GM21447 (cell line): ENCODE measurements around the gene TPK1.
A peak's percentile ranks its signal among the peaks of the same experiment; 100 is the strongest.
"Not testable (repeated sequence)": the region's sequence is repeated elsewhere in the genome, so short reads cannot be mapped to it uniquely, and the experiment has no call there.

ENCODE experiments used
- ATAC-seq: cut with Tn5 transposase; IDR thresholded peaks from one replicate; pipeline ENCODE4 v1.9.1; 2021; ENCODE audit not compliant: unreplicated experiment

Gene TPK1

DNA sequence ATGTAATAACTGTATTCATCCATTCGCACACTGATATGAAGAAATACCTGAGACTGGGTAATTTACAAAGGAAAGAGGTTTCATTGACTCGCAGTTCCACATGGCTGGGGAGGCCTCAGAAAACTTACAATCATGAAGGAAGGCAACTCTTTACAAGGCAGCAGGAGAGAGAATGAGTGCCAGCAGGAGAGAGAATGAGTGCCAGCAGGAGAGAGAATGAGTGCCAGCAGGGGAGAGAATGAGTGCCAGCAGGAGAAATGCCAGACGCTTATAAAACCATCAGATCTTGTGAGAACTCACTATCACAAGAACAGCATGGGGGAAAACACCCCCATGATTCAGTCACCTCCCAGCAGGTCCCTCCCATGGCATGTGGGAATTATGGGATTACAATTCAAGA, 58.0 kb downstream of the TPK1 start:
- not testable (repeated sequence) for ATAC-seq

DNA sequence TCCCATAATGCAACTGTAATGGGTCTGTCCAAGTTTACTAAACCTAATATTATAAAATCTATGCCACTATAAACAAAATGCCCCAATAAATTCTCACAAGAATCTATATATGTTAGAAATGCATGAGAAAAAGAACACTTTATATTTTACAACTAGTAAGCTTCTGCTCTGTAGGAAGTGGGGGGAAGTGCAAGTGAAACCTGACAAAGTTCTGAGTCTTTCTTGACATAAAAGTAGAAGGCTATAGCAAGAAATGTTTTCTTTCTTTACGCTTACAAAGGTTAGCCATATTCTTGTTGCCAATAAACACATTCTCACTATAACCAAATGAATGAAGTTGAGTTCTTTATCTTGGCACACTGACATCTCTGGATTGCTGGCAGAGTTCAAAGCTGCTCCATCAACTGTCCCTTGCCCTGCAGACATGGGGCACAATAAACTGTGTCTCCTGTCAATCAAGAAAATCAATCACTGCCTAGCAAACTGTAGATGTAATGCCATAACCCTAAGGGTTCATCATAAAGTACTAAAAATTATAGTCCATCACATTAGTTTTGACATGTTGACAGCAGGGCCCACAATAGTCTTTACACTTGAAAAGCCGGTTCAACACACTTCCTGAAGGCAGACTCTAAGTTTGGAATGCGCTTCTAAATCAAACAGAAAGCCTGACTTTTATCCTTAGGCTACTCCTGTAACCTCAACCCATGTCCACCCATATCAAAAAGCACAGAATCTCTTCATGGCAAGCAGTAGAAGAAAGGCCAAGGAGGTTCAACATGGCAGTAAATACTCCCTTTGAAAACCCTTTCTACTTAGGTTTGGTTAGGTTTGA, 58.6 kb downstream of the TPK1 start:
- ATAC-seq: no peak

DNA sequence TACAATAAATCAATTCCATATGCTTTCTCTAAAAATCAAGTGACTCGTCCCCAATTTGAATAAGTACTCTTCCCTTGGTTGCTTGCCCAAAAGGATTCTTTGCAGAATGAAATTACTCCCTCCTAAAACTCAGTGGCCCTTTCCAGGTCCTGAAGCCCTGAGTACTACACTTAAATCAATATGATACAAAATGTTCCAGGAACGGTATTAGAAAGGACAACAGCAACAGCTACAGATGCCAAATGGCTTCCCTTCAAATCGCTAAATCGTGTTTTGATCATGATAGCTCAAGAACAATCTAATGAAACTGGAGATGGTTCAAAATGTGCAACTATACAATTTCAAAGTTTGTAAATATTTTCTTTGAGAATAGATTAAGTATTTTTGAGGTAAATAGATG, 59.4 kb downstream of the TPK1 start:
- no peak for ATAC-seq

DNA sequence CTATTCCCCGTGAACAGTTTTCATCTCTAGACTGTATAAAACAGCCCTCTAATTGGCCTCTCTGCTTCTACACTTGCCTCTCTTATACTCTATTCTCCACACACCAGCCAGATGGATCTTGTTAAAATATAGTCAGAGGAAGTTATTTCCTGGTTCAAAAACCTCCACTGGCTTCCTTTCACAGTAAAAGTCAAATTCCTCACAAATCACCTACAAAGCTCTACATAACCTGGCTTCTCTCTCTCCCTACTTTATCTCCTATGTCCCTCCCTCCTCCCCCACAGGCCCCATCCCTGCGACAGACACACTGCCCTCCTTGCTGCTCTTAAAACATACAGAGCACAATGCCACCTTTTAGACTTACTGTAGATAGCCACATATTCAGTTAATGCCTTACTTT, 60.1 kb downstream of the TPK1 start:
- no peak for ATAC-seq

DNA sequence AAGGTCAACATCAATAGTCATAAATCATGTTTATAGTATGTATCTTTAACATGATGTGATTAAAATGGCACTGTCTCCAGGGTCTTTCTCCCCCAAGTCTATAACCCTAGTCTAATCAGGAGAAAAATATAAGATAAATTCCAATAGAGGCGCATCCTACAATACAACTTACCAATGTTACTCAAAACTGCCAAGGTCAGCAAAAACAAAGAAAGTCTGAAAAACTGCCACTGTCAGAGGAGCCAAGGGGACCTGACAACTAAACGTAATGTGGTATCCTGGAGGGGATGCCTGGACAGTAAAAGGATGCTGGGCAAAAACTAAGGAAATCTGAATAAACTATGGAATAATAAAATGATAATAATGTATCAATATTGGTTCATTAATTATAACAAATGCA, 63.9 kb downstream of the TPK1 start:
- ATAC-seq: no peak

DNA sequence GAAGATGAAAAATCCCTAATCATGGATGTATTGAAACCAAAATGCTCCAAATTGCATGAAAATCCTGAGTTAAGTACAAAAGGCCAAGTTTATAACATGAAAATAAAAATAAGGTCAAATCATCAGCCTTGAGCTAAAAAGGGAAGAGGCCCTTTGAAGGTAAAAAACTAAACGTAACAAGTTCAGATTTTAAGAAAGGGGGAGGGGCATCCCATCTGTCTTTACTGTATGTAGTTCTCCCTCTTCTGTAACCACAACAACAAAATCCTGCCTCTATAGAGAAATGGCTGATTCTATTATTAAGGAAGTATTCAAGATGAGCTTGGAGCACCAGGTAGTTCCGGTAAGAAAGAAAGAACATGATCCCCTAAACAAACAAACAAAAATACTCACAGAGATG, 64.7 kb downstream of the TPK1 start:
- ATAC-seq: no peak

DNA sequence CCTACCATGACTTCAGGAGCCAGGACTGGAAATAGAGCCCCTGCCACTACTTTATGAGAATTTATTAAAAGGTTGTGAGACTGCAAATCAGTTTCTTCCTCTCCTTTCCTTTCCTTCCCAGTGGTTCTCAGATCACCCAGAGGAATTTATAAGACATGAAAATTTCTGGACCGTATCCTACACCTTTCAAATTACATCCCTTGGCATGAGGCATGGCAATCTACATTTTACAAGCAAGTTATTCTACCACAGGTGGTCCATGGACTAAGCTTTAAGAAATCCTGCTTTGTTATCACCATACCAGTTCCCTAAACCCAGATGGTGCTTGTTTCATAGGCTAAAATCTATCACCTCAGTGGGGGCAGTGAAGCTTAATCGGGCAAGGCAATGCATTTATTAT, 66.5 kb downstream of the TPK1 start:
- ATAC-seq: no peak

DNA sequence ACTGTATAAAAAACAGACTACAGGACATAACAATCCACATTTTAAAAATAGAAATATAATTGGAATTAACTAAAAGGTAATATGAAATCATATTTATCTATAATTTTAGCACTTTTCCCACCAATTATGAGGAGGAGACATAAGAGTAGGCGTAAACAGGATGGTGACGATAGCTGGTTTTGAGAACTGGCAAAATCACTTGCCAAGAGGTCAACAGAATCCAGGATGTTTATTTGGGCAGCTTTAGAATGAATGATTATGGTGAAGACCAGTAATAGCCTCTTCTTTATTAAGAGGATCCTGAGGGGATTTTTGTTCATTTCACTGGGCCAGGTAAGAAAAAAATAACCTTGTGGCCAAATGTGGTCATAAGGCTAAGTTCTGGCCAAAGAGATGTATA, 67.2 kb downstream of the TPK1 start:
- no peak for ATAC-seq

DNA sequence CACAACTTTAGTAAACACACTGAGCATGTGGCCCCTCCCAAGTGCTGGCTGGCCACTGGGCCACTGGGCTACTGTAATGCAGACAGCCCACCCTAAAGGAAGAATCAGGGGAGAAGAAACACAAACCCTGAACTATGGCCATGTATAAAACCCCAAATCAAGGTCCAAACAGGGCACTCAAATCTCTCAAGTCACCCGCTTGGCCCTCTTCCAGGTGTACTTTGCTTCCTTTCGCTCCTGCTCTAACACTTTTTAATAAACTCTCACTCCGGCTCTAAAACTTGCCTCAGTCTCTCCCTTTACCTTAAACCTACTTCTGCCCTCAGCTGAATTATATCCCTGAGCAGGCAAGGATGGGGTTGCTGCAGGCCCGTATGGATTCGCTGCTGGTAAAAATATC, 72.6 kb downstream of the TPK1 start:
- ATAC-seq: no peak

DNA sequence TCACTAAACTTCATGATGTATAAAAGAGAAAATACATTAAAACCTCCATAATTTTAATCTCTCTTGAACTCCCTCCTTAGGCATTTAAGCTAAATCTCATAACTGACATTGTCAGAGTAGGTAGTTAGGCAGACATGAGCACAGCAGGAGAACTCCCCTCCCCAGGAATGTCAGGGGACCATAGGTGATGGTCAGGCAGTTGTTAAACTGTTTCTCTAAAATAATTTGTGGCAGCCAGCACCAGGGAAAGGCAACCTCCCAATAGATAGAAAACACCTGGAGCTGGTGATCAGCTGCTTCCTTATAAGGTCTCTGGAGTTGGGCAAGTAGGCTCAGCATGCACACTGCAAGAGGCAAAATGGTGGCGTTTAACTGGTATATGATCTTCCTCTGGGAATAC, 73.0 kb downstream of the TPK1 start:
- ATAC-seq: no peak

DNA sequence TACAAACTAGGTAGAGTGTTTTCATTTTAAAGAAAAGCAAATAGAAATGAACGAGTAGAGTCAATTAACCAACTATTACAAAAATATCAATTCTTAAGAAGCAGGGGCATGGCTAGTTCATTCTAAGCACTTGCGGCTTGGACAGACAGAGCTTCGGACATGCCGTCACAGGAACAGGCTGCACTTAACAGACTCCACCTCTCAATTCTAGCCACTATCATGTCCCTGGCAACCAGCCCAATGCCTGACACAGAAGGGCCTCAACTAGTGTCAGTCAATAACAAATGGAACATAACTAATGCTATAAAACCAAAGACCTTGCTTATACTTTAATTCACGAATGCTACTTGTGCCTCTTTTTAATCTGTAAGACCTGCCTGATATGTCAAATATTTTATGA, 74.4 kb downstream of the TPK1 start:
- ATAC-seq: no peak

DNA sequence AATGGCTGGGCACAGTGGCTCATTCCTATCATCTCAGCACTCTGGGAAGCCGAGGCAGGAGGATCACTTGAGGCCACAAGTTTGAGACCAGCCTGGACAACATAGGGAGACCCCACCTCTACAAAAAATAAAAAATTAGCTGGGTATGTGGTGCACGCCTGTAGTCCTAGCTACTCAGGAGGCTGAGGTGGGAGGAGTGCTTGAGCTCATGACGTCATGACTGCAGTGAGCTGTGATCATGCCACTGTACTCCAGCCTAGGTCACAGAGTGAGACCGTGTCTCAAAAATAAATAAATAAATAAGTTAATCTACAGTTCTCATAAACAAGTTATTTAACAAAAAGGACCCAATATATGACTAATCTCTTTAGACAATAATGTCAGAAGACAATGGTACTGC, 76.2 kb downstream of the TPK1 start:
- no peak for ATAC-seq

DNA sequence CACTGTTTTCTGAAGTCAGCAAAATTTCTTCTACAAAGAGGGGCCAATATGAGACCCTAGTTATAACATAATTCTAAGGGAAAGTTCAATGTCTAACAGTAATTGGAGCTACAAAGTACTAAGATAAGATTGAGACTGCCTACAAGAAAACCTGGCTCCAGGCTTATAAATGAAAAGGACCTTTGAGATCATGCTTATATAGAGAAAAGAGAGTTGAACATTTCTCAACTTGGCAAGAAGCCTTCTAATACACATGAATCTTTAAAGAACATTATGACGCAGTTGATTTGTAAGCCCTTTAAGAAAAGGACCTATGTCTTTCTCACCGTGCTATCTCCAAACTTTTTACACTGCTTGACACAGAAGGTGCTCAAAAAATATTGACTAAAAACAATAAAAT, 87.9 kb downstream of the TPK1 start:
- no peak for ATAC-seq

DNA sequence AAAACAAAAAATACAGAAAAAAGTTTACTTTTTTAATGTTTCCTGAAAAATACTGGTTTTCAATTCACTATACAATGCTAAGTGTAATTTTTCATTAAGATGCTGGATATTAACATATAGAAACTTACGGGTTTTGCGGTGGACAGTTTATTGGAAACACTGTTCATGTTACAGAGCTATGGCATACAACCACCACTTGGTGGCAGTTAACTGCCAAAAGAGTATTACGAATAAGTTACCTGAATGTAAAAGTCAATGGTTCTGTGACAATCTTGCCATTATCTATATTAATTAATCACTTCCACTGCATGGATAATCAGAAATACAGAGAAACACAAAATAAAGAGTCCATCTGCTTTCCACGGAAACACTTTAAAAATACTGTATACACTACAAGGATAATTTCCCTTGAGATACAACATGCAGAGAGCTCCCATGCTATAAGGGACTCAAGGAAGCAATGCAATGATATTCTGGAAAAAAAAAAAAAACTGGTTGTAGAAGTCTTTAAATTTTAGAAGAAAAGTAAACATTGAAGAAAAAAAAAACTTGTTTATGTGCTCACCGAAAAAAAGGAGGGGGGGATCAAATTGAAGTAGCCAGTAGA, 97.0 kb downstream of the TPK1 start:
- ATAC-seq: peak; percentile 96

DNA sequence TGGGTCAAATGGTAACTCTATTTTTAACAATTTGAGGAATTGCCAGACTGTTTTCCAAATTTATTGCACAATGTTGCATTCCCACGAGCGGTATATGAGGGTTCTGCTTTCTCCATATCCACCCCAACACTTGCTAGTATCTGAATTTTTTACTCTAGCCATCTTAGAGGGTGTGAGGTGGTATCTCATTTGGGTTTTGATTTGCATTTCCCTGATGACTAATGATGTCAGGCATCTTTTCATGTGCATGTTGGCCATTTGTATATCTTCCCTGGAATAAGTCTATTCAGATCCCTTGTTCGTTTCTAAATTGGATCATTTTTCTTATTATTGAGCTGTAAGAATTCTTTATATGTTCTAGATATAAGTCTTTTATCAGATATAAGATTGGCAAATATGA, 97.7 kb downstream of the TPK1 start:
- no peak for ATAC-seq

DNA sequence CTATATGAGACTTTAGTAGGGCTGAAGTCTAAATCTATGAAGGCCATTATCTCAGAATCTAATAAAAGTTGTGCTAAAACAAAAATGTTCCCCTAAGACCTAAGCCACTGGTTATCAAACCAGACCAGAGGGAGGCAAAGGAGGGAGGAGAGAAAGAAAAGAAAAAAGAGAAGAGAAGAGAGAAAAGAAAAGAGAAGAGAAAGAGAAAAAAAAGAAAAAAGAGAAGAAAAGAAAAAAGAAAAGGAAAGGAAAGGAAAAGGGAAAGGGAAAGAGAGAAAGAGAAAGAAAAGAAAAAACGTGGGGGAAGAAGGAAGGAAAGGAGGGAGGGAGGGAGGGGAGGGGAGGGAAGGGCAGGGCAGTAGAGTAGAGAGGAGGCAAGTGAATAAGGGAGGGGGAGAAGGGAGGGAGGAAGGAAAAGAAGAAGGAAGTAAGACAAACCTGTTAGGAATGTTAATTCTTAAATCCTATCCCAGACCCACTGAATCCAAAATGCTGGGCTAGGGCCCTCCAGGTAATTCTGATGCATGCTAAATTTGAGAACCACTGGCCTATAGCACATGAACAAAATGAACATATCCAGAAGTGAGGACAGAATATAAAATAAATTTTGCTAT, 98.9 kb downstream of the TPK1 start:
- ATAC-seq: no peak

DNA sequence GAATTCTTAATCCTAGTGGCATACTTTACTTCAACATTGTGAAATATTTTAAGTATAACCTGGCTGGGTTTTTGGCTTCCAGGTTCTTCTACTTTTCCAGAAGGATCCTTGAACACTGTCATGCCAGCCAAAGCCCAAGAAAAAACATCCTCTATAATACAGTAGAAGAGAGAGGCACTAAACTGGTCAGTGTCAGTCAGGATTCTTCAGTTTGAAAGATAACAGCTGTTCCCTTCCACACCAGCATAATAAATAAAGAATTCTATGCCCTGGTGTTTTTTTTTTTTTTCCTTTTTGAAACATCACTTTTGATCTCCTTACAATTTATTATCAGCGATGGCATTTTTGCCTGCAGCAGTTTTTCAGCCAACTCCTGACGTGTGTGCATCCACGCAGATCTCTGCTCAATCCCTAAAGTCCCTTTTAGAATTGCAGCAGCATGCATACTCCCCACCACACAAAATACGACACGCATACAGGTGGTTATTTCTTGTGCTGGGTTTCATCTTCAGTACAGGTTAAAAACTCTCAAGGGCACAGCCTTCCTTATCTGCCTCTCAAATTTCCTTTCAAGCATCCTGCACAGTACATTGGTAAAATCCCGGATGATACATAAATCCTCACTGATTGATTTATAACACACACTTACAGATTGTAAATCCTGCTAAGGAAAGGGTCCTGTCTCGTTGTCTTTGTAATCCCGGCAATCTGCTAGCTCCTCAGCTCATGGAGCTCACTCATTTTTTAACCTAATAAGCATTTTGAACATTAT, 100.2 kb downstream of the TPK1 start:
- ATAC-seq: no peak

DNA sequence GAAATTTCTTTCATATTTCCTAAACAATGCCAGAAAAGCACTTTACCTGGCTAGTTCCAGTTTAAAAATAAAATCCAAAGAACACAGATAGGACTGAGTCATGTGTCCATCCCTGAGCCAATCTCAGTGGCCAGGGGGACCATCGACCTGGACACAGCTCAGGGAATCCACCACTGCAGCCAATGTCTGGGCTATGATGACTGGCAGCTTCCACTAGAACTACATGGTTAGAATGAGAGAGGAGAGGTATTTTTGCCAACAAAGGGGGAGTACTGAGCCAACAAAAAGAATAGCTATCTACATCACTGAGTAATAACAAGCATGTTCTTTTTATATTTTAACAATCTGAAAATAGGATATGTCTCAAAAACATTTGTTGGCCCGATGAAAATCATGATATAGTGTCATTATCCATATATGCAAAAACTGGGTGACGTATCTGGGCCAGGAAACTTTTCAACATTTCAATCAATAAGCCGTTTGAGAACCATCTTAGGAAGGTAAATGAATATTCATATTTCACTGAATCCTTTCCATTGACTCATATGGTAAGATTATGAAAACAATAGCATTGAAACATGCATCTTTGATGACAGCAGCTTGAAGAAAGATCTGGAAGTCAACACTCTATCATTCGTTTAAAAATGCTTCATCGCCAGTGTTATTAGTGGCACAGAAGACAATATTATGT, 104.0 kb downstream of the TPK1 start:
- no peak for ATAC-seq

DNA sequence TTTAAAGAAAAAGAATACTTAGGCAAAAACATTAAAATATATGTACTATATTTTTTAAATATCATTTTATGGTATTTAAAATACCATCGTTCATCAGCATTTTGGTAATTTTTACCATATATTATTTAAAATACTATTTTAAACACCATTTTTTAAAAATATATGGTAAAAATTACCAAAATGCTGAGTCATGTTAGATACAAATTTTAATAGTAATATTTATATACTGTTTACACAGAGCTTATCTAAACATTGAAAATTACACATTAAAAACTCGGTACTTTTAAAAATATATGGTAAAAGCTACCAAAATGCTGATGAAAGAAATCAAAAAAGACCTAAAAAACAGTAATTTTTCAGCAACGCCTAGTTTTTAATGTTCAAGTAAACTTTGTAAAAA, 105.6 kb downstream of the TPK1 start:
- no peak for ATAC-seq

DNA sequence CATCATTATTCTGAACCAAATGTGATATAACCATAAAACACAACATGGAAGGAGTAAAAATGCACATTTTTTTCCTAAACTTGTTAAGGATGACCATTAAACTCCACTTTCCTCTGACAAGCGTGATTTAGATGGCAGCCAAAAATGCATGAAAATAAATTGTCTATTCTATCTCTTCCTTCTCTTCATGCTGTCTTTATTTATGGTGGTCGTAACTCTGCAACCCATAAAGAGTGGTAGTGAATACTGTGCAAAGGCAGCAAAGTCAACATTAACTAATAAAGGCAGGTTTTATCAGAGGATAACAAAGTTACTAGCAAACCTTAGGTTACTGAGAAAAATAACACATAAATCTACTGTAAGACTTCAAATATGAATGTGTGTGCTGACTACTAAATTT, 106.6 kb downstream of the TPK1 start:
- ATAC-seq: no peak

DNA sequence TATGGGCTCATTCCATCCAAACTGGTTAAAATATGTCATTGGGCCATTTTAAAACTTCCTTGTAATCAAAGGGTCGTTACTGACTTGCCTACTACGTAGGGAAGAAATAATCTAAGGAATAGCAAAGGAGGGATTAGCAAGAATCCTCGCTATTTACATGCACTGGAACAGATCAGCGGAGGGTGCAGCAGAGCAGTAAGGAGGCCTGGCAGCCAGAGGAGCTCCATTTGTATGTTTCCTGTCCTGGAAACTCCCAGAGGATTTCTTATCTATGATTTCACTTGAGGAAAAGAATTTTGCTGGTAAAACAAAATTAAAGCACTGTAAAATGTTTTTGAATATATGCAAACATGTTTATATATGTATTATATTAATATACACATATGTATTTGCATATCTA, 107.3 kb downstream of the TPK1 start:
- no peak for ATAC-seq
